ENCODE data around the gene PTPRN2. TPM values are rescaled to one million over a fixed set of nuclear protein-coding genes. Genes with fewer than 3 reads are reported as not detected.

Gene PTPRN2
- total RNA-seq, 1 donor from 2014 or later: 11.4 TPM

DNA sequence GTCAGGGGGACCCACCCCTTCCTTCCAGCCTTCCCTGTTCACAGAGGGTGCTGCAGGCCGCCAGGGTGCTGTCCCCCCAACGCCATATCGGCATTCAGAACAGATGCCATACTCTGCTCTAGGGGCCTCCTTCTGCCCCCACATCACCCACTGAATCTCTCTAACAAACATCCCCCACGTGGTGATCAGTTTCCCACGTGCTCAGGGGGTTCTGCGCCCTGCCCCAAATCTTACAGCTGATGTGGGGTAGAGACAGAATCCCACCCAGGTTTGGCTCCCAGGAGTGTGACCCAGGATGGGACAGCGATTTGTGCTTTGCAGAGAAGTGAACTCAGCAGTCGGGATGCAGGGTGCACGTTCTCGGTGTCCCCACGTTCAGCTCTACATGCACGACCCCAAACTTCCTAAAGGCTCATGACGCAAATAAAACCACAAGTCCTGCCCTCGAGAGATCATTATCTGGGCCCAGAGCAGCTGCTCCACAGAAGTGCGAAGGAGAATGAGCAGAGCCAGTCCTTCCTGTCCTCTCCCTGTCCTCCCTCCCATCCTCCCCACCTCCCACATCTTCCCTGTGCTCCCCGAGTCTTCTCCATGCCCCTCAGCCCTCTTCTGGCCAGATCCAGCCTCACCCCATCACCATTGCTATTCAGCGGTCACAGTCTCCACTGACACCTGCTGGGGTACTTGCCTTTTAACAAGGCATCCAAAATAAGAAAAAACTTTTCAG, 827.5 kb downstream of the PTPRN2 start:
- TF ChIP-seq, protein P1, sequence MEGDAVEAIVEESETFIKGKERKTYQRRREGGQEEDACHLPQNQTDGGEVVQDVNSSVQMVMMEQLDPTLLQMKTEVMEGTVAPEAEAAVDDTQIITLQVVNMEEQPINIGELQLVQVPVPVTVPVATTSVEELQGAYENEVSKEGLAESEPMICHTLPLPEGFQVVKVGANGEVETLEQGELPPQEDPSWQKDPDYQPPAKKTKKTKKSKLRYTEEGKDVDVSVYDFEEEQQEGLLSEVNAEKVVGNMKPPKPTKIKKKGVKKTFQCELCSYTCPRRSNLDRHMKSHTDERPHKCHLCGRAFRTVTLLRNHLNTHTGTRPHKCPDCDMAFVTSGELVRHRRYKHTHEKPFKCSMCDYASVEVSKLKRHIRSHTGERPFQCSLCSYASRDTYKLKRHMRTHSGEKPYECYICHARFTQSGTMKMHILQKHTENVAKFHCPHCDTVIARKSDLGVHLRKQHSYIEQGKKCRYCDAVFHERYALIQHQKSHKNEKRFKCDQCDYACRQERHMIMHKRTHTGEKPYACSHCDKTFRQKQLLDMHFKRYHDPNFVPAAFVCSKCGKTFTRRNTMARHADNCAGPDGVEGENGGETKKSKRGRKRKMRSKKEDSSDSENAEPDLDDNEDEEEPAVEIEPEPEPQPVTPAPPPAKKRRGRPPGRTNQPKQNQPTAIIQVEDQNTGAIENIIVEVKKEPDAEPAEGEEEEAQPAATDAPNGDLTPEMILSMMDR (IDR thresholded peaks at IDR 0.05; ENCODE audit: unreplicated experiment): peak; percentile 19
- H3K4me1 Mint-ChIP-seq (ENCODE audit: low read depth): no peaks in the 10 kb centered on the region
- H3K27ac Mint-ChIP-seq: no peak overlapping the region
- H3K4me3 Mint-ChIP-seq (ENCODE audit: low read depth): no peak overlapping the region
- no peak for DNase-seq (ENCODE audit: low spot score, unreplicated experiment)
- H3K36me3 Mint-ChIP-seq (ENCODE audit: insufficient read depth): no peaks in the 10 kb centered on the region
- H3K9me3 Mint-ChIP-seq (ENCODE audit: low read depth): peaks cover 14% of the 10 kb centered on the region
- H3K27me3 Mint-ChIP-seq: peaks cover 17% of the 10 kb centered on the region

DNA sequence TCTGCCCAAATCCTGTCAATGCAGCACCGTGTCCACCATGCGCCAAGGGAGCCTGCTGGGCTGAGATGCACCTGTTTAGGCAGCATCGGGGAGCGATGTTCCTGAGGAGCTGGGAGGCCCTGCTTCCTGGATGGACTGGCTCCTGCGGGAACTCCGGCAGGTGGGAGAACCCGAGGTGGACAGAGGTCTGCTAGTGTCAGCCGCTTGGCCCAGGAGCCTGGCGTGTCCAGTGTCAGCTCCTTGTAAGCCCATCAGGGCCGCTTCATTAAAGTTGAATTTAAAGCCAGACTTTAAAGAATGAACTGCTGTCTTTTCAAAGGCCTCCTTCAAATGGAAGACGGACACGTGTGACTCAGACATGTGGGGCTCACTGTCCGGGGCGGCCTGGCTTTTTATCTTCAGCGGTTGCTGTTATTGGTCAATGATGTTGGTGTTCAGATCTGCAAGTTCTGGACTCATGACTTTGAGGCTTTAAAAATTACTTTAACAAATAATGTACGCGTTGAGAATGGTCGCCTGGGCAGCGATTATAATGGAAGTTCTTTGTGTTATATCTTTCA, 828.3 kb downstream of the PTPRN2 start:
- DNase-seq (ENCODE audit: low spot score, unreplicated experiment): no peak
- Mint-ChIP-seq H3K27me3 (peaks cover 17% of the 10 kb centered on the region), H3K36me3 (ENCODE audit: insufficient read depth) (no peaks in the 10 kb centered on the region), H3K4me1 (ENCODE audit: low read depth) (no peaks in the 10 kb centered on the region), H3K27ac (no peak overlapping the region), H3K9me3 (ENCODE audit: low read depth) (peaks cover 8% of the 10 kb centered on the region), H3K4me3 (ENCODE audit: low read depth) (no peak overlapping the region)
- TF ChIP-seq, protein P1 (IDR thresholded peaks at IDR 0.05; ENCODE audit: unreplicated experiment): no peak

DNA sequence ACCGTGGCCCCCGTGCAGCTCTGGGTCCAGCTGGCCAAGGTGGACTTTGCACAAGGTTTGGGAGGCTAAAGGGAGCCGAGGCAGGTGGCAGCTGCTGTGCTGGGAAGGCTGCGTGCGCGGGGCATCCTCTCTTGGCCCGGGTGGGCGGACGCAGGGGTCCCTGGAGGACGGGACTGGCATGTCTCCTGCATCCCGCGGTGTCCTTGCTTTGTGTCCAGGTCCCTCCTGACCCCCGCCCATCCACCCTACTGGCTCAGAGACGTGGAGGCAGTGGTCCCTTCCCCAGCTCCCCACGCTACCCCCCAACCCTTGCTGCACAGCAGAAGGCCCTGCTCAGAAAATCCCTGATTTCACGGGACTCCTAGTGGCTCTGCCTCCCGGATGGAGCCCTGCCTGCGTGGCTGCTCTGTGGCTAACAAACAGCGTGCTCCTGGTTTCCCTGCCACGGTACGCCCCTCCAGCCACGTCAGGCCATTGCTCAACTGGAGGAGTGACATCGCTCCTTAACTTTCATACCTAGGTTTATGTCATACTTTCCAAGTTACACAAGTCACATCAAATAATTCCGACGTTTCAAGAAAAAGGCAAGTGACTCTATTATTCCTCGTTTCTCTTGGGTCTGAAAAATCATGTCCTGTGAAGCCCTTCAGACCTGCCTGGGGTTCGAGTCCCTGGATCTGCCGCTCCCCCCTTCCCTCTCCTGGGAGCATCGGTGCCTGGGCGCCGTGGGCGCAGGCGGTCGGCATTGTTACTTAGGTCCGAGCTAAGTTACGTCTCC, 829.0 kb downstream of the PTPRN2 start:
- TF ChIP-seq, protein P1 (IDR thresholded peaks at IDR 0.05; ENCODE audit: unreplicated experiment): no peak
- Mint-ChIP-seq H3K36me3 (ENCODE audit: insufficient read depth) (no peaks in the 10 kb centered on the region), H3K4me3 (ENCODE audit: low read depth) (no peak overlapping the region), H3K9me3 (ENCODE audit: low read depth) (peaks cover 2% of the 10 kb centered on the region), H3K27ac (no peak overlapping the region), H3K4me1 (ENCODE audit: low read depth) (no peaks in the 10 kb centered on the region), H3K27me3 (peaks cover 14% of the 10 kb centered on the region)
- DNase-seq (ENCODE audit: low spot score, unreplicated experiment): no peak

DNA sequence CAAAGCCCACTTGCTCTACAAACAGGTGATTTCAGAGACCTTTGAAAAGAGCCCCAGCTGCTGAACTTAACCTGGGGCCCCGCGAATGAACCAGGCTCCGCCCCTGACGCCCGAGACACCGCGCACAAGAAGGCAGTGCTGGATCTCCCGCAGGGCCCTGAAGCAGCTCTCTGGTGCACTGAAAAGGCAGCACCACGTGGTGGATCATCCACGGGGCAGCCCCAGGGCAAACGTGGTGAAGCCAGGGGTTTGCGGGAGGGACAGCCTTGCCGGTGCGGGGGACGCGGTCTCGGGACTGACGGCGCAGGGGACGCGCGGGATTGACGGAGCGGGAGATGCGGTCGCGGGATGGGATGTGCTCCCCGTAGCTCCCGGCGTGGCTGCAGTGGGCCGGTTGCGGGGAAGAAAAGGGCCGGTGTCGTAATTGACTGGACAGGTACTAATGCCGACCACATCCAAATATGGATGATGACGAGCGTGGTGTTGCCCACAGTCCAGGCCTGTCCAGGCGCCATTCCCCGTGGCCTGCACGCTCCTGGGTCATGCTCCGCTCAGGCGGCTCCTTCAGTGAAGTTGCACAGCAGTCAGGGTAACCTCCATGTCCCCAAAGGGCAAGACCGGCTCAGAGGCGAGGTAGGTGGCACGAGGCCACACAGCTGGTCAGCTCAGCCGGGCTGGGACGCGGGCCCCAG, 829.7 kb downstream of the PTPRN2 start:
- TF ChIP-seq, protein P1 (IDR thresholded peaks at IDR 0.05; ENCODE audit: unreplicated experiment): no peak
- no peak overlapping the region for H3K4me3 Mint-ChIP-seq (ENCODE audit: low read depth)
- H3K27me3 Mint-ChIP-seq: peaks cover 13% of the 10 kb centered on the region
- no peak overlapping the region for H3K27ac Mint-ChIP-seq
- no peaks in the 10 kb centered on the region for H3K36me3 Mint-ChIP-seq (ENCODE audit: insufficient read depth)
- H3K9me3 Mint-ChIP-seq (ENCODE audit: low read depth): no peaks in the 10 kb centered on the region
- no peak for DNase-seq (ENCODE audit: low spot score, unreplicated experiment)
- no peaks in the 10 kb centered on the region for H3K4me1 Mint-ChIP-seq (ENCODE audit: low read depth)

DNA sequence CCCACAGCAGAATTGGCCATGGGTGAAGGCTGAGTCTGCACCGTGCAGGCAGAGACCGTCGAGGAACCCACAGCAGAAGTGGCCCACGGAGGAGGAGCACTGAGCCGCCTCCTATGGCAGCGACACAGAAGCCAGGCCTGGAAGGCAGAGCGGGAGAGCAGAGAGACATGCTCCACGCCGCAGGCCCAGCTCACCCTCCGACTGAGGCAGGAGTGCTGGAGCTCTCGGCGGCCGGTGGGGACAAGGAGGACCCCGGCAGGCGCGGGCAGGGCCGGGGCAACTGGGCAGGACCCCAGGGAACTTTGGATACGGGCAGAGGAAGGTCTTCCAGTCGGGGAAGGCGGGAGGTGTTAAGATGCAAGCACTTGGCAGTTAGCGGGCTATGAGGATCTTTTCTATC, 830.4 kb downstream of the PTPRN2 start:
- DNase-seq (ENCODE audit: low spot score, unreplicated experiment): no peak
- H3K9me3 Mint-ChIP-seq (ENCODE audit: low read depth): no peaks in the 10 kb centered on the region
- H3K36me3 Mint-ChIP-seq (ENCODE audit: insufficient read depth): no peaks in the 10 kb centered on the region
- TF ChIP-seq, protein P1 (IDR thresholded peaks at IDR 0.05; ENCODE audit: unreplicated experiment): no peak
- no peak overlapping the region for H3K27ac Mint-ChIP-seq
- H3K4me1 Mint-ChIP-seq (ENCODE audit: low read depth): no peaks in the 10 kb centered on the region
- no peak overlapping the region for H3K4me3 Mint-ChIP-seq (ENCODE audit: low read depth)
- peaks cover 18% of the 10 kb centered on the region for H3K27me3 Mint-ChIP-seq
